ENCODE results near the gene BLACAT1. TPM values are rescaled to one million over a fixed set of nuclear protein-coding genes. Genes with fewer than 3 reads are reported as not detected.

The BLACAT1 gene
- total and polyA plus RNA-seq, 2 of the 8 experiments (the other 6 are each of a cell fraction or from before 2014, with no cell fraction given): 3.5 to 10.5 TPM

DNA sequence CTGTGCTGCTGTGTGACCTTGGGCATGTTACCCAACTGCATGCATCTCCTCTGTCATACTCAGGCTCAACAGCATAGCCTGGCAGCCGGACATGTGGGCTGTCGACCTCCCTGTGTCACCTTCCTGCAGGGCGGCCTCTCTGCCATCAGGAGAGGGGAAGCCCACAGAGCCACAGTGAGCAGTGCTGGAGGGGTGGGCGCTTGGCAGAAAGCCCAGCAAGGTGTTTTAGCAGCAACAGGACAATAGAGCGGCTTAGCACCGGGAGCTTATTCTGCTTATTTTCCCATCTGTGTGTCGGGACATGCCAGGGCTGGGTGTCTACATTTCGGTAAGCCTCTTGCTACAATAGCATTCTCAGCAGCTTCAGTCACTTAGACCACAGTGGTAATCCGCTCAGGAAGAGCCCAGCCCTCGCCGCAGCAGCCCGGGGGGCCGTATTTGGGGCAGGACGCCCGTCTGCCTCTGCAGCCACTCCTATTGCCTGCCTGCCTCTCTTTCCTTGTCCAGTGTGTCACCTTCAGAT lies 25.8 kb upstream of the BLACAT1 start:
- Histone ChIP-seq H3K9me3 (ENCODE audit: insufficient read depth in 2 of 2, low read depth in 1 of 2, low read length in 1 of 2) (no peaks in the 10 kb centered on the region), H4K5ac (ENCODE audit: insufficient read length, low read depth, low read length) (no peak overlapping the region), H3K23ac (ENCODE audit: insufficient read length) (no peak overlapping the region), H3K23me2 (ENCODE audit: low read depth, low read length) (peaks cover 2% of the 10 kb centered on the region), H3K14ac (ENCODE audit: insufficient read length) (no peak overlapping the region), H2BK20ac (ENCODE audit: low read length) (0 out of 2 replicates have a peak overlapping the region, but pooled peaks have one; percentile 1), H3K79me1 (ENCODE audit: low read depth, low read length) (no peaks in the 10 kb centered on the region), H3K79me2 (ENCODE audit: control insufficient read depth in 1 of 2, insufficient read depth in 2 of 2, low read length in 2 of 2) (no peaks in the 10 kb centered on the region), H3K4me3 (ENCODE audit: extremely low read depth in 1 of 4, insufficient read depth in 2 of 4, low read depth in 3 of 4, low read length in 4 of 4) (no peak overlapping the region), H2BK12ac (ENCODE audit: low read depth, low read length) (peak overlapping the region; percentile 72; the same call in 1 of the 2 replicates), H3K27me3 (replicated peaks in 1 of 4; ENCODE audit: control insufficient read depth in 3 of 4, extremely low read depth in 1 of 4, insufficient read depth in 3 of 4, low read length in 3 of 4) (peaks cover 0 to 11% (median 6%) of the 10 kb centered on the region in 4 experiments; a peak in 4 of 7 replicates), H2AK5ac (ENCODE audit: low read depth, low read length) (peak overlapping the region; percentile 41; the same call in 1 of the 2 replicates), H3K9ac (replicated peaks in 1 of 4; ENCODE audit: extremely low read depth in 1 of 4, low read depth in 3 of 4, low read length in 3 of 4) (no peak overlapping the region), H4K20me1 (replicated peaks in 1 of 2; ENCODE audit: control insufficient read depth in 1 of 2, insufficient read depth in 2 of 2, low read length in 2 of 2) (peaks cover 0 to 2% of the 10 kb centered on the region in 2 experiments), H3K4ac (replicated peaks; ENCODE audit: insufficient read length, low read depth, low read length) (peak overlapping the region; percentile 65), H4K8ac (ENCODE audit: extremely low read depth, insufficient read depth, low read length) (no peak overlapping the region), H2AFZ (ENCODE audit: low read length) (no peak overlapping the region), H2BK15ac (ENCODE audit: low read length) (peak overlapping the region; percentile 53; the same call in 1 of the 2 replicates), H4K91ac (replicated peaks; ENCODE audit: insufficient read length, low read length) (no peak overlapping the region), H3K36me3 (ENCODE audit: control insufficient read depth in 2 of 4, insufficient read depth in 4 of 4, low read length in 3 of 4) (no peaks in the 10 kb centered on the region), H3K18ac (ENCODE audit: extremely low read depth, low read length) (peak overlapping the region; percentile 1; the same call in 1 of the 2 replicates), H3K4me1 (replicated peaks in 1 of 4; ENCODE audit: control insufficient read depth in 3 of 4, insufficient read depth in 4 of 4, low read length in 3 of 4) (peaks cover 0 to 31% (median 20%) of the 10 kb centered on the region in 4 experiments; a peak in 6 of 7 replicates), H3K4me2 (ENCODE audit: insufficient read depth in 1 of 2, low read depth in 2 of 2, low read length in 2 of 2) (no peak overlapping the region), H3K27ac (ENCODE audit: low read depth, low read length) (no peak overlapping the region), H2BK5ac (ENCODE audit: low read depth, low read length) (no peak overlapping the region), H2BK120ac (replicated peaks; ENCODE audit: low read depth, low read length) (no peak overlapping the region), H3K56ac (replicated peaks; ENCODE audit: insufficient read length, low read depth, low read length) (no peak overlapping the region)
- TF ChIP-seq BACH1 (IDR thresholded peaks at IDR 0.05; ENCODE audit: low read length) (no peak), CEBPB (IDR thresholded peaks at IDR 0.05; ENCODE audit: low read depth, low read length) (no peak), PHF8 (conservative IDR thresholded peaks at IDR 0.05; ENCODE audit: low read depth, low read length) (no peak), CTBP2 (IDR thresholded peaks at IDR 0.05; ENCODE audit: borderline replicate concordance, insufficient read depth, insufficient read length, low read length) (no peak), GABPA (IDR thresholded peaks at IDR 0.05; ENCODE audit: borderline replicate concordance, insufficient read depth, low read length) (no peak), YY1 (IDR thresholded peaks at IDR 0.05; ENCODE audit: low read depth, low read length) (no peak), POLR2A (IDR thresholded peaks at IDR 0.05; ENCODE audit: control extremely low read depth in 1 of 2, low read depth in 2 of 2, low read length in 2 of 2) (no peak), GTF2F1 (IDR thresholded peaks at IDR 0.05; ENCODE audit: borderline replicate concordance, low read depth, low read length) (no peak), TCF12 (IDR thresholded peaks at IDR 0.05; ENCODE audit: low read depth, low read length) (no peak)
- ChIA-PET POLR2A (ENCODE audit: partially characterized antibody) (interaction anchor here (2.5 kb wide), 1 partner anchor 25 kb away, joined by 10 read pairs; the partner anchor contains the start of gene BLACAT1), CTCF (ENCODE audit: partially characterized antibody) (interaction anchor here (1.0 to 36.9 kb wide), 11 partner anchors 8 to 147 kb away, joined by 3 to 1626 read pairs (median 6); partner anchors contain the start of genes BLACAT1, CDK18 and LEMD1)
- DNase-seq (ENCODE audit: low read depth in 1 of 2, low spot score in 2 of 2) (no peak), FAIRE-seq (no peak)
- 83% methylated on average over 15 of the region's 15 CpGs; no CpG with 5 or more reads in 1 of the 2 experiments for WGBS, 2 experiments (ENCODE audit: extremely low coverage in 1 of 2, insufficient coverage in 1 of 2, insufficient read length in 1 of 2, insufficient replicate concordance in 2 of 2, low coverage in 1 of 2, low lambda C conversion rate in 2 of 2, missing lambda C conversion rate in 1 of 2)
